Activated T-helper 1 cell treated with anti-CD3 and anti-CD28 coated beads, Interleukin-12 subunit alpha, Interleukin-12 subunit beta, Interleukin-2, Interleukin-4 antibody, amounts not matched to agents 30 ng/mL and 10 ng/mL and 1 ng/mL, durations not matched to agents 14 hours and 24 hours and 36 hours (primary cell): ENCODE measurements around the gene ATP1B1. TPM values are rescaled to one million over a fixed set of nuclear protein-coding genes. Genes with fewer than 3 reads are reported as not detected.
A peak's percentile ranks its signal among the peaks of the same experiment; 100 is the strongest.

Experiments
- DNase-seq: peaks from one replicate; pipeline ENCODE4 v3.0.0; 2021; ENCODE audit warnings: low spot score
- H3K27ac Mint-ChIP-seq: one replicate; pipeline ENCODE4 v1.8.0; 2021; ENCODE audit warnings: mild to moderate bottlenecking, mixed read lengths
- H3K27me3 Mint-ChIP-seq: one replicate; pipeline ENCODE4 v1.8.0; 2022; ENCODE audit warnings: mild to moderate bottlenecking, moderate library complexity, mixed read lengths; ENCODE audit not compliant: insufficient read depth
- H3K36me3 Mint-ChIP-seq: one replicate; pipeline ENCODE4 v1.8.0; 2021; ENCODE audit warnings: low read depth, mixed read lengths
- H3K4me1 Mint-ChIP-seq: one replicate; pipeline ENCODE4 v1.8.0; 2021; ENCODE audit warnings: low read depth, mixed read lengths
- H3K4me3 Mint-ChIP-seq: one replicate; pipeline ENCODE4 v1.8.0; 2021; ENCODE audit warnings: mild to moderate bottlenecking, moderate library complexity, mixed read lengths
- H3K9me3 Mint-ChIP-seq: one replicate; pipeline ENCODE4 v1.8.0; 2021; ENCODE audit warnings: mixed read lengths
- intact Hi-C: fragments of 100-400 bp; cut with micrococcal nuclease; formaldehyde crosslinking; loops from one replicate; pipeline ENCODE4 v1.15.1; 2024
- total RNA-seq: library from RNA; stranded (reverse); gene quantifications from 2 replicates; pipeline ENCODE4 v1.2.3, GENCODE V29; 2022

ATP1B1 gene
- total RNA-seq, result 12.3 TPM in 2 replicates

GRCh38 chr1:169106095-169106920 is at the start of gene ATP1B1:
Gene ATP1B1 (plus strand): TSS chr1:169106690. CDS start chr1:169106830, 140 bp downstream.
- intact Hi-C loops, result loop anchor here (1.0 to 10.0 kb wide), 13 partner anchors 16 to 762 kb away; partner anchors contain the start of genes NME7 and SLC19A2
- Mint-ChIP-seq H3K4me1 (peaks cover 51% of the 10 kb centered on the region), H3K27ac (peak within 1 kb of the TSS; percentile 80), H3K27me3 (peaks cover 5% of the 10 kb centered on the region), H3K9me3 (no peaks in the 10 kb centered on the region), H3K36me3 (peaks cover 3% of the 10 kb centered on the region), H3K4me3 (peak within 1 kb of the TSS; percentile 89)
- DNase-seq, result peak; percentile 81

- no peak overlapping the region for H3K4me3 Mint-ChIP-seq
- no peaks in the 10 kb centered on the region for H3K36me3 Mint-ChIP-seq
- H3K27me3 Mint-ChIP-seq, result peaks cover 9% of the 10 kb centered on the region
- H3K4me1 Mint-ChIP-seq, result peaks cover 8% of the 10 kb centered on the region
- intact Hi-C loops, result no loop called here
- H3K9me3 Mint-ChIP-seq, result peaks cover 4% of the 10 kb centered on the region
- no peak for DNase-seq
- H3K27ac Mint-ChIP-seq, result no peak overlapping the region
Observed at GRCh38 chr1:169059421-169059820, 47.1 kb upstream of the ATP1B1 start.

- Mint-ChIP-seq H3K4me3 (no peak overlapping the region), H3K27me3 (peaks cover 9% of the 10 kb centered on the region), H3K9me3 (peaks cover 4% of the 10 kb centered on the region), H3K27ac (no peak overlapping the region), H3K4me1 (peaks cover 8% of the 10 kb centered on the region), H3K36me3 (no peaks in the 10 kb centered on the region)
- no peak for DNase-seq
- intact Hi-C loops, result no loop called here
Observed at GRCh38 chr1:169060043-169060722, 46.3 kb upstream of the ATP1B1 start.

GRCh38 chr1:169060919-169061639 is 45.4 kb upstream of the ATP1B1 start:
- no peak for DNase-seq
- Mint-ChIP-seq H3K36me3 (no peaks in the 10 kb centered on the region), H3K27me3 (no peaks in the 10 kb centered on the region), H3K4me3 (no peak overlapping the region), H3K4me1 (peaks cover 8% of the 10 kb centered on the region), H3K27ac (no peak overlapping the region), H3K9me3 (peaks cover 4% of the 10 kb centered on the region)
- intact Hi-C loops, result no loop called here

GRCh38 chr1:169062152-169062551 is 44.3 kb upstream of the ATP1B1 start:
- H3K36me3 Mint-ChIP-seq, result no peaks in the 10 kb centered on the region
- H3K27ac Mint-ChIP-seq, result no peak overlapping the region
- DNase-seq, result no peak
- H3K9me3 Mint-ChIP-seq, result peaks cover 5% of the 10 kb centered on the region
- peaks cover 8% of the 10 kb centered on the region for H3K4me1 Mint-ChIP-seq
- H3K27me3 Mint-ChIP-seq, result no peaks in the 10 kb centered on the region
- H3K4me3 Mint-ChIP-seq, result no peak overlapping the region
- intact Hi-C loops, result no loop called here

- H3K4me3 Mint-ChIP-seq, result no peak overlapping the region
- no peak for DNase-seq
- H3K27me3 Mint-ChIP-seq, result no peaks in the 10 kb centered on the region
- H3K36me3 Mint-ChIP-seq, result no peaks in the 10 kb centered on the region
- H3K4me1 Mint-ChIP-seq, result peaks cover 8% of the 10 kb centered on the region
- H3K9me3 Mint-ChIP-seq, result peaks cover 16% of the 10 kb centered on the region
- intact Hi-C loops, result no loop called here
- no peak overlapping the region for H3K27ac Mint-ChIP-seq
Observed at GRCh38 chr1:169064103-169064502, 42.4 kb upstream of the ATP1B1 start.

- Mint-ChIP-seq H3K27ac (no peak overlapping the region), H3K4me3 (no peak overlapping the region), H3K4me1 (no peaks in the 10 kb centered on the region), H3K36me3 (no peaks in the 10 kb centered on the region), H3K27me3 (peaks cover 6% of the 10 kb centered on the region), H3K9me3 (peaks cover 16% of the 10 kb centered on the region)
- intact Hi-C loops, result no loop called here
- no peak for DNase-seq
Observed at GRCh38 chr1:169070547-169070946, 35.9 kb upstream of the ATP1B1 start.

GRCh38 chr1:169070958-169071357 is 35.5 kb upstream of the ATP1B1 start:
- no peaks in the 10 kb centered on the region for H3K36me3 Mint-ChIP-seq
- no peak overlapping the region for H3K4me3 Mint-ChIP-seq
- no peak for DNase-seq
- H3K27me3 Mint-ChIP-seq, result peaks cover 6% of the 10 kb centered on the region
- H3K27ac Mint-ChIP-seq, result no peak overlapping the region
- peaks cover 16% of the 10 kb centered on the region for H3K9me3 Mint-ChIP-seq
- intact Hi-C loops, result no loop called here
- no peaks in the 10 kb centered on the region for H3K4me1 Mint-ChIP-seq

- Mint-ChIP-seq H3K27me3 (peaks cover 10% of the 10 kb centered on the region), H3K9me3 (peaks cover 8% of the 10 kb centered on the region), H3K36me3 (no peaks in the 10 kb centered on the region), H3K4me1 (no peaks in the 10 kb centered on the region), H3K4me3 (no peak overlapping the region), H3K27ac (no peak overlapping the region)
- no peak for DNase-seq
- intact Hi-C loops, result no loop called here
Observed at GRCh38 chr1:169072945-169073725, 33.4 kb upstream of the ATP1B1 start.

GRCh38 chr1:169078163-169078883 is 28.2 kb upstream of the ATP1B1 start:
- no peaks in the 10 kb centered on the region for H3K36me3 Mint-ChIP-seq
- intact Hi-C loops, result no loop called here
- DNase-seq, result no peak
- peaks cover 7% of the 10 kb centered on the region for H3K27me3 Mint-ChIP-seq
- H3K9me3 Mint-ChIP-seq, result no peaks in the 10 kb centered on the region
- H3K4me3 Mint-ChIP-seq, result no peak overlapping the region
- H3K27ac Mint-ChIP-seq, result no peak overlapping the region
- no peaks in the 10 kb centered on the region for H3K4me1 Mint-ChIP-seq

GRCh38 chr1:169081503-169082123 is 24.9 kb upstream of the ATP1B1 start:
- DNase-seq, result no peak
- Mint-ChIP-seq H3K36me3 (no peaks in the 10 kb centered on the region), H3K9me3 (no peaks in the 10 kb centered on the region), H3K27me3 (peaks cover 11% of the 10 kb centered on the region), H3K27ac (no peak overlapping the region), H3K4me3 (no peak overlapping the region), H3K4me1 (no peaks in the 10 kb centered on the region)
- intact Hi-C loops, result no loop called here
